ENCODE measurements around the gene AAK1. TPM values are rescaled to one million over a fixed set of nuclear protein-coding genes. Genes with fewer than 3 reads are reported as not detected.

Gene AAK1
- total and polyA plus RNA-seq, 10 of the 15 experiments (the other 5 are each of a cell fraction or from before 2014, with no cell fraction given), result 2.9 to 41.4 (median 17.5) TPM

- no peak overlapping the region for H3K4me3 ChIP-seq
- no peaks in the 10 kb centered on the region for H3K27me3 ChIP-seq (replicated peaks in 1 of 2; ENCODE audit: control insufficient read depth in 2 of 2, insufficient read depth in 2 of 2, low read length in 1 of 2)
- ChIA-PET SMC1A (ENCODE audit: uncharacterized antibody, unreplicated experiment) (interaction anchor here (0.6 to 1.3 kb wide), 6 partner anchors 14 to 285 kb away, joined by 3 to 4 read pairs (median 4); no protein-coding TSS in a partner anchor), CTCF (interaction anchor here (0.7 to 1.2 kb wide), 3 partner anchors 9 to 66 kb away, joined by 3 read pairs; no protein-coding TSS in a partner anchor), RAD21 (ENCODE audit: unreplicated experiment) (no interaction called here), POLR2A (interaction anchor here (1.1 kb wide), 1 partner anchor 12 kb away, joined by 3 read pairs; no protein-coding TSS in a partner anchor)
- BruUV-seq (replicated peaks), result no TSS peak
- no peak overlapping the region for H2AFZ ChIP-seq (ENCODE audit: control insufficient read depth, low read depth, low read length)
- DNase-seq (ENCODE audit: low read depth, low spot score), result no peak
- H3K36me3 ChIP-seq (ENCODE audit: control insufficient read depth in 2 of 2, insufficient read depth in 2 of 2, low read length in 1 of 2), result no peaks in the 10 kb centered on the region
- peaks cover 29% of the 10 kb centered on the region for H3K79me2 ChIP-seq (ENCODE audit: control insufficient read depth, insufficient read depth, low read length)
- in situ Hi-C loops (cut with MboI) (no loop called here), intact Hi-C loops (cut with micrococcal nuclease; ENCODE audit: unreplicated experiment) (no loop called here)
- H3K4me2 ChIP-seq (ENCODE audit: control insufficient read depth, insufficient read depth), result no peak overlapping the region
- no peak for FAIRE-seq
- H3K9me3 ChIP-seq (replicated peaks; ENCODE audit: control insufficient read depth, insufficient read depth, low read length), result no peaks in the 10 kb centered on the region
- H3K9ac ChIP-seq (ENCODE audit: control insufficient read depth, insufficient read depth, low read length), result no peak overlapping the region
- TF ChIP-seq IRF5 (IDR thresholded peaks at IDR 0.05; ENCODE audit: borderline replicate concordance), result no peak
- no peak for TF ChIP-seq JUNB (IDR thresholded peaks at IDR 0.05)
- no peak for TF ChIP-seq NFYB (IDR thresholded peaks at IDR 0.05; ENCODE audit: insufficient read depth, low read depth, low read length)
- no peak for TF ChIP-seq RELA (IDR thresholded peaks at IDR 0.05; ENCODE audit: borderline replicate concordance, partially characterized antibody)
- TF ChIP-seq YBX1 (IDR thresholded peaks at IDR 0.05), result no peak
- no peak overlapping the region for H3K27ac ChIP-seq (ENCODE audit: control insufficient read depth, insufficient read depth)
- no peak for ATAC-seq
- H3K4me1 ChIP-seq (ENCODE audit: control insufficient read depth, insufficient read depth, low read length), result peaks cover 11% of the 10 kb centered on the region
- H4K20me1 ChIP-seq (ENCODE audit: control insufficient read depth, insufficient read depth), result no peaks in the 10 kb centered on the region
Observed at GRCh38 chr2:69631402-69631801, 12.1 kb downstream of the AAK1 start.

- Histone ChIP-seq H3K4me2 (ENCODE audit: control insufficient read depth, insufficient read depth) (no peak overlapping the region), H3K27ac (ENCODE audit: control insufficient read depth, insufficient read depth) (no peak overlapping the region), H2AFZ (ENCODE audit: control insufficient read depth, low read depth, low read length) (no peak overlapping the region), H3K27me3 (replicated peaks in 1 of 2; ENCODE audit: control insufficient read depth in 2 of 2, insufficient read depth in 2 of 2, low read length in 1 of 2) (no peaks in the 10 kb centered on the region), H4K20me1 (ENCODE audit: control insufficient read depth, insufficient read depth) (no peaks in the 10 kb centered on the region), H3K36me3 (ENCODE audit: control insufficient read depth in 2 of 2, insufficient read depth in 2 of 2, low read length in 1 of 2) (no peaks in the 10 kb centered on the region; a peak in 1 of 4 replicates), H3K79me2 (ENCODE audit: control insufficient read depth, insufficient read depth, low read length) (peaks cover 26% of the 10 kb centered on the region), H3K9ac (ENCODE audit: control insufficient read depth, insufficient read depth, low read length) (no peak overlapping the region), H3K9me3 (replicated peaks; ENCODE audit: control insufficient read depth, insufficient read depth, low read length) (no peaks in the 10 kb centered on the region), H3K4me1 (ENCODE audit: control insufficient read depth, insufficient read depth, low read length) (peaks cover 11% of the 10 kb centered on the region), H3K4me3 (no peak overlapping the region)
- POLR2A ChIA-PET, result no interaction called here
- no peak for DNase-seq (ENCODE audit: low read depth, low spot score)
- CTCF ChIA-PET, result no interaction called here
- intact Hi-C loops (cut with micrococcal nuclease; ENCODE audit: unreplicated experiment) (no loop called here), in situ Hi-C loops (cut with MboI) (no loop called here)
- SMC1A ChIA-PET (ENCODE audit: uncharacterized antibody, unreplicated experiment), result no interaction called here
- FAIRE-seq, result no peak
- RAD21 ChIA-PET (ENCODE audit: unreplicated experiment), result no interaction called here
- no peak for ATAC-seq
- no TSS peak for BruUV-seq (replicated peaks)
- 93% methylated on average over 4 of the region's 6 CpGs for WGBS (ENCODE audit: insufficient coverage, insufficient replicate concordance, low lambda C conversion rate, missing lambda C conversion rate)
- TF ChIP-seq SKIL (IDR thresholded peaks at IDR 0.05; ENCODE audit: low read depth, poor library complexity, severe bottlenecking), result no peak
- no peak for TF ChIP-seq NR2C1 (IDR thresholded peaks at IDR 0.05)
- TF ChIP-seq ZNF217 (IDR thresholded peaks at IDR 0.05), result no peak
- no peak for TF ChIP-seq ZNF592 (IDR thresholded peaks at IDR 0.05)
- no peak for TF ChIP-seq NFXL1 (IDR thresholded peaks at IDR 0.05; ENCODE audit: borderline replicate concordance)
Observed at GRCh38 chr2:69629921-69630608, 13.5 kb downstream of the AAK1 start.

Measured in GM12878 (cell line).